IMR-90 (cell line): ENCODE data around the gene SCYGR1. TPM values are rescaled to one million over a fixed set of nuclear protein-coding genes. Genes with fewer than 3 reads are reported as not detected.

Source experiments
- ATAC-seq: fragments of 200-7000 bp; cut with Tn5 transposase; 2 replicates; pipeline ENCODE4 v1.9.1; 2020; ENCODE audit warnings: low read depth, mild to moderate bottlenecking, moderate library complexity
- BruUV-seq: library from RNA; stranded (reverse); fragments of 400-500 nt; replicated peaks from 2 replicates; lab custom pipeline; 2021; lab: Mats Ljungman, UMichigan
- CTCF ChIA-PET: fragments of 300-600 bp; formaldehyde crosslinking; extraction: SDS; loops from one replicate; lab custom pipeline; 2021; ENCODE audit warnings: antibody characterized with exemption; lab: Yijun Ruan, JAX
- POLR2A ChIA-PET: fragments of 300-600 bp; sonication (Branson Sonifier 250); formaldehyde crosslinking; loops from one replicate; lab custom pipeline; 2022; ENCODE audit warnings: antibody characterized with exemption; ENCODE audit not compliant: unreplicated experiment; lab: Charles Lee
- DNase-seq: peaks from one replicate; pipeline ENCODE4 v3.0.0; 2013
- H2AFZ ChIP-seq: replicated peaks from 2 replicates; pipeline ENCODE3; 2013; ENCODE audit warnings: low read length, mild to moderate bottlenecking; ENCODE audit not compliant: poor library complexity
- H2AK5ac ChIP-seq: 2 replicates; pipeline ENCODE4 v1.6.1; 2013; ENCODE audit warnings: low read depth, low read length, inconsistent platforms
- H2AK9ac ChIP-seq: replicated peaks from 2 replicates; pipeline ENCODE3; 2013; ENCODE audit warnings: mild to moderate bottlenecking, low read depth, low read length, moderate library complexity; ENCODE audit not compliant: poor library complexity
- H2BK120ac ChIP-seq: 2 replicates; pipeline ENCODE4 v1.6.1; 2013; ENCODE audit warnings: low read depth, low read length, inconsistent platforms
- H2BK15ac ChIP-seq: 3 replicates; pipeline ENCODE4 v1.6.1; 2013; ENCODE audit warnings: low read depth, low read length, inconsistent platforms
- H2BK20ac ChIP-seq: 2 replicates; pipeline ENCODE4 v1.6.1; 2013; ENCODE audit warnings: low read depth, mild to moderate bottlenecking, inconsistent platforms, low read length, moderate library complexity
- H2BK5ac ChIP-seq: 2 replicates; pipeline ENCODE4 v1.6.1; 2013; ENCODE audit warnings: mild to moderate bottlenecking, low read depth, low read length, inconsistent platforms; ENCODE audit not compliant: poor library complexity, severe bottlenecking
- H3K14ac ChIP-seq: replicated peaks from 2 replicates; pipeline ENCODE4 v1.6.1; 2013; ENCODE audit warnings: low read depth, low read length, inconsistent platforms
- H3K18ac ChIP-seq: 2 replicates; pipeline ENCODE4 v1.6.1; 2013; ENCODE audit warnings: low read depth, low read length, control low read depth
- H3K23ac ChIP-seq: 2 replicates; pipeline ENCODE4 v1.6.1; 2013; ENCODE audit warnings: low read depth, low read length, inconsistent platforms
- H3K27ac ChIP-seq: 2 replicates; pipeline ENCODE4 v1.5.1; 2013; ENCODE audit warnings: mild to moderate bottlenecking, control low read depth, low read length; ENCODE audit not compliant: insufficient read depth
- H3K27me3 ChIP-seq: 2 replicates; pipeline ENCODE4 v1.6.1; 2013; ENCODE audit warnings: low read length; ENCODE audit not compliant: control insufficient read depth, insufficient read depth
- H3K36me3 ChIP-seq: 2 replicates; pipeline ENCODE4 v1.6.1; 2013; ENCODE audit warnings: low read length, mixed read lengths; ENCODE audit not compliant: control insufficient read depth, insufficient read depth
- H3K4ac ChIP-seq: 2 replicates; pipeline ENCODE4 v1.6.1; 2013; ENCODE audit warnings: low read depth, low read length, inconsistent platforms
- H3K4me1 ChIP-seq: 2 replicates; pipeline ENCODE4 v1.6.1; 2013; ENCODE audit warnings: low read length, mixed read lengths; ENCODE audit not compliant: control insufficient read depth, insufficient read depth
- H3K4me2 ChIP-seq: 2 replicates; pipeline ENCODE4 v1.6.1; 2013; ENCODE audit warnings: low read depth, mild to moderate bottlenecking, control low read depth, low read length, moderate library complexity
- H3K4me3 ChIP-seq: 2 replicates; pipeline ENCODE4 v1.5.1; 2013; ENCODE audit warnings: low read depth, mild to moderate bottlenecking, control low read depth, low read length, moderate library complexity; ENCODE audit not compliant: insufficient read depth
- H3K56ac ChIP-seq: 2 replicates; pipeline ENCODE4 v1.6.1; 2013; ENCODE audit warnings: low read length, inconsistent platforms; ENCODE audit not compliant: insufficient read depth; ENCODE audit errors: extremely low read depth
- H3K79me1 ChIP-seq, 2 experiments: 2 replicates each; pipeline ENCODE4 v1.6.1; 2013; ENCODE audit warnings: low read length in 2 of 2, inconsistent platforms in 1 of 2, low read depth in 1 of 2
- H3K9ac ChIP-seq: 2 replicates; pipeline ENCODE4 v1.6.1; 2013; ENCODE audit warnings: low read depth, low read length, control low read depth
- H3K9me1 ChIP-seq: 2 replicates; pipeline ENCODE4 v1.6.1; 2013; ENCODE audit warnings: low read length, inconsistent platforms; ENCODE audit not compliant: insufficient read depth
- H3K9me3 ChIP-seq: 2 replicates; pipeline ENCODE4 v1.6.1; 2013; ENCODE audit warnings: low read length; ENCODE audit not compliant: control insufficient read depth, insufficient read depth
- H4K20me1 ChIP-seq: 2 replicates; pipeline ENCODE4 v1.6.1; 2013; ENCODE audit warnings: low read length, inconsistent platforms; ENCODE audit not compliant: insufficient read depth
- H4K5ac ChIP-seq: 2 replicates; pipeline ENCODE4 v1.6.1; 2013; ENCODE audit warnings: mild to moderate bottlenecking, low read depth, low read length, control low read depth
- H4K8ac ChIP-seq, 2 experiments: 2 replicates each; pipeline ENCODE4 v1.6.1; 2013; ENCODE audit warnings: low read depth in 2 of 2, low read length in 2 of 2, control low read depth in 1 of 2, inconsistent platforms in 1 of 2
- H4K91ac ChIP-seq: 2 replicates; pipeline ENCODE4 v1.6.1; 2013; ENCODE audit warnings: low read depth, low read length, inconsistent platforms; ENCODE audit not compliant: insufficient read depth
- RCOR1 ChIP-seq: IDR thresholded peaks from 2 replicates; pipeline ENCODE4 v1.6.1; 2012; ENCODE audit warnings: mild to moderate bottlenecking, low read length, improper control_type of control experiment; ENCODE audit not compliant: insufficient replicate concordance
- USF2 ChIP-seq: fragments of 150-350 bp; IDR thresholded peaks from 2 replicates; pipeline ENCODE4 v1.6.1; 2017; ENCODE audit warnings: mild to moderate bottlenecking, antibody characterized with exemption, low read length, low read depth
- WGBS, 2 experiments: methylation state at CpG; one replicate each; pipeline versions ENCODE4 v1.1.5 to v1.1.7; 2013; ENCODE audit warnings: missing lambda C conversion rate in 2 of 2; ENCODE audit not compliant: insufficient read length in 1 of 2; ENCODE audit errors: extremely low coverage in 2 of 2; 5-methylcytosine and 5-hydroxymethylcytosine counted together
- dilution Hi-C: fragments of 300-500 bp; cut with HindIII; formaldehyde crosslinking; loops from one replicate; pipeline ENCODE4 v1.14.3; 2018; ENCODE audit warnings: low sequenced_read_pairs; ENCODE audit not compliant: unreplicated experiment
- in situ Hi-C: fragments of 300-500 bp; cut with MboI; formaldehyde crosslinking; loops from 3 replicates; pipeline ENCODE4 v1.14.3; 2019; ENCODE audit warnings: low sequenced_read_pairs, inconsistent platforms, mixed read lengths
- intact Hi-C: fragments of 100-400 bp; cut with micrococcal nuclease; formaldehyde crosslinking; loops from 2 replicates; pipeline ENCODE4 v1.10.0; 2022
- polyA plus RNA-seq, 3 experiments: library from polyadenylated mRNA; depleted of rRNA; stranded (reverse); fragments of >200 nt; gene quantifications; 2 replicates each; pipeline ENCODE4 v1.2.3, GENCODE V29; 2012; ENCODE audit warnings: low replicate concordance in 1 of 3
- total RNA-seq: library from RNA; depleted of rRNA; stranded (reverse); fragments of >200 nt; gene quantifications from 2 replicates; pipeline ENCODE4 v1.2.3, GENCODE V29; 2012

The SCYGR1 gene
- total and polyA plus RNA-seq, 2 of the 4 experiments (the other 2 are of a cell fraction): not detected

GRCh38 chr2:227367427-227367795, 20.3 kb downstream of the SCYGR1 start:
- Histone ChIP-seq H3K4me2 (no peak overlapping the region; the same call in 1 of the 2 replicates), H3K4me3 (no peak overlapping the region), H4K5ac (peak overlapping the region; percentile 91; the same call in 1 of the 2 replicates), H3K79me1 (no peaks in the 10 kb centered on the region), H3K23ac (peak overlapping the region; percentile 72; the same call in 1 of the 2 replicates), H3K14ac (peak overlapping the region; percentile 90), H3K27ac (peak overlapping the region; percentile 48; the same call in 1 of the 2 replicates), H3K4me1 (peaks cover 14% of the 10 kb centered on the region), H3K9ac (no peak overlapping the region), H2AFZ (no peak overlapping the region), H3K36me3 (no peaks in the 10 kb centered on the region), H2BK20ac (peak overlapping the region; percentile 94), H2AK5ac (peak overlapping the region; percentile 63; the same call in 1 of the 2 replicates), H2BK5ac (peak overlapping the region; percentile 99), H2BK120ac (peak overlapping the region; percentile 94), H4K20me1 (no peaks in the 10 kb centered on the region), H4K91ac (peak overlapping the region; percentile 85), H3K18ac (peak overlapping the region; percentile 95), H3K27me3 (no peaks in the 10 kb centered on the region), H3K56ac (peak overlapping the region; percentile 57; the same call in 1 of the 2 replicates), H4K8ac (peak overlapping the region in 1 of 2 experiments; percentile 80; a peak in 1 of 4 replicates), H2AK9ac (no peak overlapping the region), H3K9me3 (no peaks in the 10 kb centered on the region), H3K4ac (peak overlapping the region; percentile 93), H3K9me1 (peaks cover 8% of the 10 kb centered on the region), H2BK15ac (peak overlapping the region; percentile 73; the same call in 1 of the 3 replicates)
- TF ChIP-seq USF2 (no peak), RCOR1 (peak; percentile 7)
- POLR2A ChIA-PET: no interaction called here
- CTCF ChIA-PET: no interaction called here
- DNase-seq: no peak
- BruUV-seq: no TSS peak
- intact Hi-C loops (no loop called here), in situ Hi-C loops (no loop called here), dilution Hi-C loops (no loop called here)
- no CpG with 5 or more reads among the region's 3 CpGs for WGBS, 2 experiments
- ATAC-seq: no peak
